Hepatocyte (in vitro differentiated cells): Measurements from ENCODE around the gene ASTN2.

Source experiments
- CTCF ChIP-seq: fragments of 200-600 bp; sonication (generic); IDR thresholded peaks from 2 replicates; pipeline ENCODE4 v1.5.1; 2016; ENCODE audit warnings: antibody characterized with exemption, mild to moderate bottlenecking; ENCODE audit not compliant: poor library complexity
- EZH2phosphoT487 ChIP-seq: fragments of 200-600 bp; sonication (generic); IDR thresholded peaks from one replicate; pipeline ENCODE4 v1.6.1; 2018; ENCODE audit warnings: antibody characterized with exemption, mild to moderate bottlenecking, low read depth, moderate library complexity; ENCODE audit not compliant: unreplicated experiment, severe bottlenecking

GRCh38 chr9:116718111-116718510, 696.7 kb downstream of the ASTN2 start:
- TF ChIP-seq CTCF (no peak), EZH2phosphoT487 (no peak)
